CD4-positive, alpha-beta T cell treated with Interleukin-12 subunit alpha and Interleukin-12 subunit beta, for 1 hour (primary cell): ENCODE data around the gene CENPF.
"Not testable (repeated sequence)": the region's sequence is repeated elsewhere in the genome, so short reads cannot be mapped to it uniquely, and the experiment has no call there.

ENCODE experiments used
- DNase-seq: peaks from one replicate; pipeline ENCODE4 v3.0.0-alpha.2; 2020

Gene CENPF

GRCh38 chr1:214584805-214585766, 17.9 kb upstream of the CENPF start:
- no peak for DNase-seq

GRCh38 chr1:214586621-214587020, 16.4 kb upstream of the CENPF start:
- DNase-seq = no peak

GRCh38 chr1:214587165-214587564, 15.8 kb upstream of the CENPF start:
- DNase-seq = no peak

- no peak for DNase-seq
Observed at GRCh38 chr1:214588963-214589597, 13.9 kb upstream of the CENPF start.

GRCh38 chr1:214590696-214591095, 12.3 kb upstream of the CENPF start:
- DNase-seq = no peak

- not testable (repeated sequence) for DNase-seq
Observed at GRCh38 chr1:214591918-214592317, 11.1 kb upstream of the CENPF start.

- no peak for DNase-seq
Observed at GRCh38 chr1:214593158-214593557, 9.8 kb upstream of the CENPF start.

GRCh38 chr1:214603819-214604252, 841 bp downstream of the CENPF start:
- DNase-seq = no peak

GRCh38 chr1:214604523-214604922, 1.5 kb downstream of the CENPF start:
- no peak for DNase-seq

- DNase-seq = not testable (repeated sequence)
Observed at GRCh38 chr1:214605484-214605883, 2.5 kb downstream of the CENPF start.

- DNase-seq = not testable (repeated sequence)
Observed at GRCh38 chr1:214605933-214606925, 3.2 kb downstream of the CENPF start.

GRCh38 chr1:214607492-214608215, 4.7 kb downstream of the CENPF start:
- DNase-seq = not testable (repeated sequence)

GRCh38 chr1:214608216-214608783, 5.3 kb downstream of the CENPF start:
- DNase-seq = not testable (repeated sequence)

GRCh38 chr1:214608817-214609216, 5.8 kb downstream of the CENPF start:
- DNase-seq = not testable (repeated sequence)

- DNase-seq = no peak
Observed at GRCh38 chr1:214609692-214610091, 6.7 kb downstream of the CENPF start.

GRCh38 chr1:214610136-214610535, 7.1 kb downstream of the CENPF start:
- DNase-seq = not testable (repeated sequence)

- DNase-seq = no peak
Observed at GRCh38 chr1:214615109-214615508, 12.1 kb downstream of the CENPF start.

- no peak for DNase-seq
Observed at GRCh38 chr1:214615871-214616270, 12.9 kb downstream of the CENPF start.

GRCh38 chr1:214617246-214617645, 14.3 kb downstream of the CENPF start:
- DNase-seq = no peak

GRCh38 chr1:214617843-214618242, 14.8 kb downstream of the CENPF start:
- no peak for DNase-seq

GRCh38 chr1:214621236-214621635, 18.2 kb downstream of the CENPF start:
- no peak for DNase-seq

- no peak for DNase-seq
Observed at GRCh38 chr1:214623430-214623829, 20.4 kb downstream of the CENPF start.
